ENCODE results near the gene RCCD1. TPM values are rescaled to one million over a fixed set of nuclear protein-coding genes. Genes with fewer than 3 reads are reported as not detected.

Gene RCCD1
- total RNA-seq, 2 donors from 2014 or later, result 15.3 to 17.1 TPM

- ATAC-seq (peak; percentile 47), DNase-seq (peak; percentile 65 to 83)
- intact Hi-C loops (cut with DNase I, micrococcal nuclease), result loop anchor here in 1 of 2 donors (10.0 kb wide), 1 partner anchor 308 kb away; no protein-coding TSS in a partner anchor
These were observed 1.8 kb downstream of the RCCD1 start for GRCh38 chr15:90956274-90957030.

- intact Hi-C loops (cut with DNase I, micrococcal nuclease), result loop anchor here in 1 of 2 donors (10.0 kb wide), 1 partner anchor 308 kb away; no protein-coding TSS in a partner anchor
- peak; percentile 23 for ATAC-seq
- DNase-seq, result peak in 1 of 2 donors; percentile 38
These were observed 2.5 kb downstream of the RCCD1 start for GRCh38 chr15:90957031-90957790.

- no peak for DNase-seq
- ATAC-seq, result no peak
- intact Hi-C loops (cut with DNase I, micrococcal nuclease), result loop anchor here in 1 of 2 donors (10.0 kb wide), 1 partner anchor 307 kb away; no protein-coding TSS in a partner anchor
These were observed 3.1 kb downstream of the RCCD1 start for GRCh38 chr15:90957791-90958190.

- ATAC-seq (no peak), DNase-seq (no peak)
- intact Hi-C loops (cut with DNase I, micrococcal nuclease), result loop anchor here in 1 of 2 donors (10.0 kb wide), 1 partner anchor 306 kb away; no protein-coding TSS in a partner anchor
These were observed 4.4 kb downstream of the RCCD1 start for GRCh38 chr15:90959028-90959595.

GRCh38 chr15:90959894-90960293 lies 5.2 kb downstream of the RCCD1 start:
- ATAC-seq, result no peak
- intact Hi-C loops (cut with DNase I, micrococcal nuclease), result loop anchor here in 1 of 2 donors (10.0 kb wide), 1 partner anchor 305 kb away; no protein-coding TSS in a partner anchor
- peak in 1 of 2 donors; percentile 58 for DNase-seq

- ATAC-seq, result no peak
- intact Hi-C loops (cut with DNase I, micrococcal nuclease), result no loop called here
These were observed 5.8 kb downstream of the RCCD1 start for GRCh38 chr15:90960298-90961091.

GRCh38 chr15:90962021-90962420 lies 7.3 kb downstream of the RCCD1 start:
- no peak for DNase-seq
- intact Hi-C loops (cut with DNase I, micrococcal nuclease), result no loop called here
- ATAC-seq, result no peak

More at GRCh38 chr15:90960298-90961091, 5.8 kb downstream of the RCCD1 start:
- DNase-seq, result no peak

- DNase-seq (no peak), ATAC-seq (no peak)
- intact Hi-C loops (cut with DNase I, micrococcal nuclease), result no loop called here
These were observed 11.6 kb downstream of the RCCD1 start for GRCh38 chr15:90966262-90966661.

- ATAC-seq, result no peak
- intact Hi-C loops (cut with DNase I, micrococcal nuclease), result no loop called here
These were observed 12.5 kb downstream of the RCCD1 start for GRCh38 chr15:90967206-90967605.

GRCh38 chr15:90968434-90968833 lies 13.8 kb downstream of the RCCD1 start:
- DNase-seq, result no peak
- no peak for ATAC-seq
- intact Hi-C loops (cut with DNase I, micrococcal nuclease), result no loop called here

More at GRCh38 chr15:90967206-90967605, 12.5 kb downstream of the RCCD1 start:
- no peak for DNase-seq

GRCh38 chr15:90970274-90970673 lies 15.6 kb downstream of the RCCD1 start:
- DNase-seq (no peak), ATAC-seq (no peak)
- intact Hi-C loops (cut with DNase I, micrococcal nuclease), result no loop called here

GRCh38 chr15:90972133-90972532 lies 17.4 kb downstream of the RCCD1 start:
- DNase-seq (no peak), ATAC-seq (no peak)
- intact Hi-C loops (cut with DNase I, micrococcal nuclease), result no loop called here

- intact Hi-C loops (cut with DNase I, micrococcal nuclease), result no loop called here
- DNase-seq, result no peak
- no peak for ATAC-seq
These were observed 19.5 kb downstream of the RCCD1 start for GRCh38 chr15:90974216-90974615.

GRCh38 chr15:90979582-90979981 lies 24.9 kb downstream of the RCCD1 start:
- ATAC-seq (no peak), DNase-seq (no peak)
- intact Hi-C loops (cut with DNase I, micrococcal nuclease), result no loop called here

- intact Hi-C loops (cut with DNase I, micrococcal nuclease), result no loop called here
- no peak for DNase-seq
- ATAC-seq, result no peak
These were observed 27.0 kb downstream of the RCCD1 start for GRCh38 chr15:90981681-90982080.

- ATAC-seq (no peak), DNase-seq (no peak)
- intact Hi-C loops (cut with DNase I, micrococcal nuclease), result no loop called here
These were observed 27.5 kb downstream of the RCCD1 start for GRCh38 chr15:90982135-90982534.

GRCh38 chr15:90986790-90987507 lies 32.3 kb downstream of the RCCD1 start:
- ATAC-seq (peak; percentile 50), DNase-seq (no peak)
- intact Hi-C loops (cut with DNase I, micrococcal nuclease), result no loop called here

- intact Hi-C loops (cut with DNase I, micrococcal nuclease), result no loop called here
- DNase-seq (no peak), ATAC-seq (peak; percentile 46)
These were observed 33.0 kb downstream of the RCCD1 start for GRCh38 chr15:90987561-90988141.
